ENCODE results near the gene COL28A1.
"Not testable (repeated sequence)": the region's sequence is repeated elsewhere in the genome, so short reads cannot be mapped to it uniquely, and the experiment has no call there.

The COL28A1 gene

DNA sequence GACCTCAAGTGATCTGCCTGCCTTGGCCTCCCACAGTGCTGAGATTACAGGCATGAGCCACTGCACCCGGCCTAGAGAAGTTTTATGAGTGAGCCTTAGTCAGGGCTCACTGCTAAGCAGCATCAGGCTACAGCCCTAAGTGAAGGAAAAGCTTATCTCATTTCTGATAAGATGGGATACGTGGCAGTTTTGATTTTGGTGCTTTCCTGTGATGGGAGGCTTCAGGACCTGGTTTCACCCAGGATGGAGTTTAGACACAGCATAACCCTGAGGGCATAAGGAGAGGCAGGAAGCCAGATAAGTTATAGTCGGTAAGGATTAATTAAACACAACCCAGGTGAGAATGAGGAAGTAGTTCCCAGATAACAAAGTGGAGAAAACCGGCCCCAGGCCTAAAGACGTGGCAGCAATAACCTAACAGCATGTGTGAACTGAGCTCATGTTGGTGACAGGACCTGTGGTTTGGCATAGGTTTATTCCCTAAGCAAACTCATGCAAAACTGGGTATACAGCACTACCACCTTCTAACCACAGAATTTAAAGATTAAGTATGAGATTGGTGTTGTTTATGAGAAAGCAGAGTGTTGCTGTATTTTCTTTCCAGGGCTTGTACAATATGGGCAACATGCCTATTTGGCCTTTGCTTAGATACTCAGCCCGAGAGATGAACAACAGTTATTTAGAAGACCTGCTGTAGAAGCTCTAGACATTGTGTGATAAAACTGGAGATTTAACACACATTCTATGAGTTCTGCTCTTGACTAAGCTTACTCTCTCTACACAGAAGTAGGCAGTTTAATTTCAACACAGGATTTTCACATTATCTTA is 119.4 kb downstream of the COL28A1 start:
- DNase-seq (ENCODE audit: low read depth in 2 of 2) = no peak

DNA sequence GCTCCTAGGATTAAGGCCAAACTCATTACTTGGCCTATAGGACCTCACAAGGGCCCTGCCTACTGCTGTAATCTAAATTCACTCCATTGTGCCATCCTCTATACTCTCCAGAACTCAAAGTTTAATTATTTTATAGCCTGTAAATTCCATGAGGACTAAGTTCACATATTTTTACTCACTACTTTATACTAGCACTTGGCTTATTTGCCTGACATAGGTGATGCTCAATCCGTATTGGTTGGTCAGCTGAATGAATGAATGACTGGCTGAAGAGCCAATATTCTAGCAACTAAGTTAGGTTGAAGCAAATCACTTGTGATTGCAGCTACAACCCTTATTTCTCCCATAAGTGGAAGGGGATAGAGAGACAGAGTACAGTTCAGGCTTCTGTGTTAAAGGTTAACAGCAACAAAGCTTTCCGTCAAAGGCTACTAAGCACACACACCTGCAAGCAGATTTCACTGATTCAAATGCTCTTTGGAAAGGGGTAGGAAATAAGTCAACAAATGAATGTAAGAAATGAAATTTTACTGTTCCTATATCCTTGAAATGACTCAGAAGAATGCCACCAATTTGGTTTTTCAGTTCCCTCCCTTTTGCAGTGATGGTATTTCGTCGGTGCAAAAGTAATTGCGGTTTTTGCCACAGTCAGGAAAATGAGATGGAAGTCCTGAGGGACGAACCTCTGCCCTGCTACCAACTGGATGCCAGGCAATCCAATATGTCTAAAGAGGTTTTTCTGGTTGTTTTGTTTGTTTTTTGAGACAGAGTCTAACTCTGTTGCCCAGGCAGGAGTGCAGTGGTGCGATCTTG is 120.7 kb downstream of the COL28A1 start:
- DNase-seq (ENCODE audit: low read depth in 2 of 2) = no peak

DNA sequence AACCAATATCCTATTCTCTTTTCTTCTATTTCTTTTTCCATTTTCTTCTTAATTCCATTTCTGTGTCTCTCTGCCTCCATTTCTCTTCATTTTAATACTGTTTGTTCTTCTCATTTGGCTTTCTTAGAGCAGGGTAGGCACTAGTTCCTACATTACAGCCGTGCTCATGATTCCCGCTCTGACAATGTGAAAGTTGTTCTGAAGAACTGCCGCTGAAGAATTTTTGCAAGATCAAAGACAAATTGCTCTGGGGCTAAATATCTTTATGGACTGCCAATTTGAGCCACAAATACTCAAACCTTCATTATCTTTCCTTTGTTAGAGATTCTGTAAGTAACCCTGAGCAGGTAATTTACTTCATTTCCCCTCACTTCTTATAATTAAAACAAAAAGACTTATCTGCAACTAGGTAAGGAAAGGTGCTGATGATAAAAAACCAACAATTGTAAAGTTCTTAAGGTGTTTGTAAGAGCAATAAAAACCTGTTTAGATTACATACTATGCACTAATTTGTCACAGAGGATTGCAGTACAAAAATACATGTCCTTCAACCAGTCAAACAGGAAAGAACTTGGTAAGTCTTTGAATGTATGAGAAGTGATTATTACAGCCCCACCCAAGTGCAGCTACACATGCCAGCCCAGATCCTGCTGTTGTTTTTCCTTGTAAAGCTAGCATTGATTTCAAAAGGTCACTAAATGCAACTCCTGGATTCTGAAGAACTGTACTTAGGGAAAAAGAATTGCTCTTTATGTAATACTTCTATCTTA is 127.5 kb downstream of the COL28A1 start:
- no peak for DNase-seq (ENCODE audit: low read depth in 2 of 2)

DNA sequence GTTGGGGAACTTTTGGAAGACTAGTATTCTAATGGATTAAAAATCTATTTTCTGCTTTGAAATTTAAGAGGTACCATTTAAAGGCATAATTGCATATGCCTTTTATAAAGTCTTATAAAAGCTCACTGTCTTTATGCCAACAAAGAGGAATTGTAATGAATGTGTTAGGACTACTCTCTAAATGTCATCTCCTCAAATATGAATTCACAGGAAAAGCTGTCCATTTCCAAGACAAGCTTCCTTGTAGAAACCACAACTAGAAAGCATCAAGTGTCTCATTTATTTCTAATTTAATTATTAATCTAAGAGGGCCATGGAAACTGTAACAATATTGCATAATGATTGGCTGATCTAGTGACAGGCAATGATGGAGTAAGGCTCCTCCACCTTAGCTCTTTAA is 130.2 kb downstream of the COL28A1 start:
- DNase-seq (ENCODE audit: low read depth in 2 of 2) = no peak

DNA sequence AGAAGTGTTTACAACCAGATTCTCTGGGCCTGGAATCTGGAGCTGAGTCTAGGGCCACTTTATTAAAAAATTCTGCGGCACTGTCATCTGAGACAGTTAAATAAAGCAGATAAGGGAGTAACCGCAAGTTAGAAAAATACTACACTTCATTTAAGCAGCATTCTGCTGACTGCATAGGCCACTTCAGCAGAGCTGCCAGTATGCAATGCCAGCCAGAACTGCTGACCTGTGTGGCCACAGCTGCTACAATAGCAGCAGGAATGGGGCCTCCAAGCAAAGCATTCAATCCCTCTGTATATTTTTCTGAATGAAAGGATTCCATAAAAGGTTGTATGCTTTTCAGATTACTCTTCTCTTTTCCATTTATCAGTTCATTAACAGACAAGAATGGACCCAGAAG is 136.0 kb downstream of the COL28A1 start:
- no peak for DNase-seq (ENCODE audit: low read depth in 2 of 2)

DNA sequence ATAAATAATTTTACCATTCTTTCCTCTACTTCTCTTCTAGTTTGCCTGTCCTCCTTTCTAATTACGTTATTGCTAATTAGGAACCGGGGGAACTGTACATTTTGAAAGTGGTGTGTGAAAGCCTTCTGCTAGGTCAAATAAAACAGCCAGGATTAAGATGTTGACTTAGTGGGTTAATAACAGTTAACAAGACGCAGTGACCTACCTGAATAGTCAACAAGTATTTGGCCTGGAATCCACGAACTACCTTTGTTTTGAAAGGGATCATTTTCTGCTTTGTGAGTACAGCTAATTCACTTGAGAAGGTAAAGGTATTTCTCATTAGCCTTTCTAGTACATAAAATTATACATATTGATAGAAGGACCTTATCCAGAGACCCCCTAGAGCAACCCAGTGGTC is 139.9 kb downstream of the COL28A1 start:
- DNase-seq (ENCODE audit: low read depth in 2 of 2) = no peak

DNA sequence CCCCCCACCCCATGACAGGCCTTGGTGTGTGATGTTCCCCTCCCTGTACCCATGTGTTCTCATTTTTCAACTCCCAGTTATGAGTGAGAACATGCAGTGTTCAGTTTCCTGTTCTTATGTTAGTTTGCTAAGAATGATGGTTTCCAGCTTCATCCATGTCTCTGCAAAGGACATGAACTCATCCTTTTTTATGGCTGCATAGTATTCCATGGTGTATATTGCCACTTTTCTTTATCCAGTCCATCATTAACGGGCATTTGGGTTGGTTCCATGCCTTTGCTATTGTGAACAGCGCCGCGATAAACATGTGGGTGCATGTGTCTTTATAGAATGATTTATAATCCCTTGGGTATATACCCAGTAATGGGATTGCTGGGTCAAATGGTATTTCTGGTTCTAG is 147.5 kb downstream of the COL28A1 start:
- DNase-seq (ENCODE audit: low read depth in 2 of 2) = not testable (repeated sequence)

DNA sequence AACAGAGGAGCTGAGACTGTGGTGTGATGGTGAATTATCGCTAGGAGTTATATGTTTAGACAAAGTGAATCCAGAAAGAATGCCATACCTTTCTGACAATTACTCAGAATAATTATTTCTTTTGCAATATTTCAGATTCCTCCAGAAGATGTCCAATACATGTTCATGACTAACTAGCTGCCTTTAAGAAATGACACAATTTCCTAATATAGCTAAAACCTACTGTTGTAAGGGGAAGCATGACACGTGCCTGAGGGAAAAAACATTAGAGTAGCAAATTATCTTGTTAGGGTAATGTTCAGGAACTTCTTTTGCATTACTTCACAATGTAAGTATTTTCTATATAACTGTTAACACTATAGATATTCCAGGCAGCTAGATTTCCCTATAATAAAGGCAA is 150.3 kb downstream of the COL28A1 start:
- no peak for DNase-seq (ENCODE audit: low read depth in 2 of 2)

DNA sequence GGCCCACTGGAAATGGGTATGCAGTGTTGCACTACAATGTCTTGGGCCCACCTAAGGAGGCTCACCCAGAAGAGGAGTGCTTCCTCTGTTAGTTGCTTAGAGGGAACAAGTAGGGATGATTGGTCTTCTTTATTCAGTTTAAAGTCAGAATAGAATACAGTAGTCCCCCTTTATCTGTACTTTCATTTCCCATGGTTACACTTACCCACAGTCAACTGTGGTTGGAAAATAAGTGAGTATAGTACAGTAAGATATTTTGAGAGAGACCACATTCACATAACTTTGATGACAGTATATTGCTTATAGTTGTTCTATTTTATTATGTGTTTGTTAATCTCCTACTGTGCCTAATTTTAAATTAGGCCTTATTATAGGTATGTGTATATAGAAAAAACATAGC is 151.4 kb downstream of the COL28A1 start:
- no peak for DNase-seq (ENCODE audit: low read depth in 2 of 2)

DNA sequence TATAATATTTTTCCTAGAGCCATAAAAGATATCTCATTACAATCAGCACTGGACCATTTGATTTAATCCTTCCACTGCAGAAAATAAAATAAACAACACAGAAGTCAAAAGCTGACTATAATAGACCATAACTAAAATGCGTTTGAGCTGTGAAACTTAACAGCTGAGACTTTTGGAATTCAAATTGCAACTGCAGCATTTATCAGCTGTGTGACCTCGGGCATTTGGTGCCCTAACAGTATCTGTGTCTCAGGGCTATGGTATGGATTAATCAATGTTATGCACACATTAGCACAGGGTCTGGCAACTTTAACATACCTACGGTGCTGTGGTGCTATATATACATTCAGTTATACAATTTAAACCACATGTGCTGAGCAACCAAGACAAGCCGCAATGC is 160.1 kb downstream of the COL28A1 start:
- no peak for DNase-seq (ENCODE audit: low read depth in 2 of 2)

DNA sequence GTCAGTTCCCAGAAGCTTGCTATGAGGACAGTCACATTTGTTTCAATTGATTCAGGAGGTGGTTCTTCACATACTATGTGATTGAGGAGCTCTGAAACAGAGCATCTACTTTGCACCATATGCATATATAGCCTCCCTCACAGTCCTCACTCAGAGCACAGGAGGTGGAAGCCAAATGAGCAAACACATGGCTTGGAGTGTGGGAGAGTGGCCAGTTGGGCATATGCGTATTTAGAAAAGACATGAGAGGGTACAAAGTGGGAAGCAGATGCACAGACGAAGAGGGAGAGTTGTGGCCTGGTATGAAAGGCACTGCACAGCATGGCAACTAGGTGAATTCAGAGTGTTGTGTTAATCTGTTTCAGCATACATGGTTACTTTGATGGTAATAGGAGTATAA is 165.6 kb downstream of the COL28A1 start:
- no peak for DNase-seq (ENCODE audit: low read depth in 2 of 2)

DNA sequence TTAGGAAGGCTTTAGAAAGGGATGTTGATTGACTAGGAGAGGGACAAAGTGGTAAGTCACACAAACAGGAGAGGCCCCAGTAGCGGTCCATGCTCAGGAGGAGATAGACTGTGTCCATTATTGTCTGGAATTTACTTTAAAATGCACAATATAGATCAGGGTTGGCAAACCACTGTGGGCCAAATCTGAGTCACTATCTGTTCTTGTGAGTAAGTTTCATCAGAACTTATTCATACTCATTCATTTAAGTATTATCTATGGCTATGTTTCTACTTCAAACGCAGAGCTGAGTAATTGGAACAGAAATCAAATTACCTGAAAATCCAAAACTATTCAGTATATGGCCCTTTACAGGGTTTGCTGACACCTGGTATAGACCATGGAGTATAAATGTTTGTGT is 166.5 kb downstream of the COL28A1 start:
- no peak for DNase-seq (ENCODE audit: low read depth in 2 of 2)

DNA sequence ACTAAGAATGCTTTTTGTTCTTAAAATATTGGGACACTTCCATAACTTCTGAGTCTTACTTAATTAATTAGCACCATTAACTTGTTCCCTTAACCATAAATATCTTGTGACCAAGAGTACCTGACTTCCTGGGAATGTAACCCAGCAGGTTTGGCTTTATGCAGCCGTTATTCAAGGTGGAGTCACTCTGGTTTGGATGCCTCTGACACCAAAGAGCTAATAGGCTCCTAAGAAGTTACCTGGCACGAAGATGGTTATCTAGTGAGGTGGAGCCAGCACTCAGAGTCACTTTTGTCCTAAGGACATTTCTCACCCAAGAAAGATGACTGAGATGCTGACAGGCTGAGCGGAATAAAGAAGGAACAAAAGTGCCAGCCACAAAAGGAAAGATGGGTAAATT is 181.0 kb downstream of the COL28A1 start:
- DNase-seq (ENCODE audit: low read depth in 2 of 2) = no peak

DNA sequence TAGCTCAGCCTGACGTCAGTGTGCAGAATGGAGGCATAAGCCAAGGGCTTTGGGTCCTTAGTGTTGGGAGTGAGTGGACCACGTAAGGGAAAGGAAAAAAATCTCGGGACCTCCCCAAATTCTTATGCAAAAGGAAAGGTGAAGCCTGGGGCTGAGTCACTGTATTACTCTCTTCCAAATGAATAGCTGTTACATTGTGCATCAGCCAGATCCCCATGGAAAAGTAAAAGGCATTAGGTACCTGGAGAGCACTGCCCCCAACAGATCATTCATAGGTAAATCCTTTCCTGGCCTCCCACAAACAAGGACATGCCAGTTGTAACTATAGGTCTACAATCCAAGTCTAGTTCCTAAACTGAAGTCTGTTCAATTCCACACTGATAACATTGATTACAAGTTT is 182.8 kb downstream of the COL28A1 start:
- no peak for DNase-seq (ENCODE audit: low read depth in 2 of 2)

DNA sequence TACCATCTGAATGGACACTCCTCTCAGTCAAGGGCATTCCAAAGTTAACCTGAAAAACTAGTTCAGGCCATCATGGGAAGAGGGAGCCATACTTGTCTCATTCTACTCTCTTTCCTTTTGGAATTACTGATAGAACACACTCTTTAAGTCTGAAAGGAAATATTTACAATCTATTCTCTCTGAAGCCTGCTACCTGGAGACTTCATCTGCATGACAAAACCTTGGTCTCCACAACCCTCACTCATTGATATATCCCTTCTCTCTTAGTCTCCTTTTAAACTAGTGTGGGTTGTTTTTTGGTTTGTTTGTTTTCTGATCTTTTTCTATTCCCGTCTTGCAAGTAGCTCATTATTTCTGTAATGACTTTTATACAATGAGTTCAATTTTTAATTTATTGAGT is 183.8 kb downstream of the COL28A1 start:
- DNase-seq (ENCODE audit: low read depth in 2 of 2) = no peak

DNA sequence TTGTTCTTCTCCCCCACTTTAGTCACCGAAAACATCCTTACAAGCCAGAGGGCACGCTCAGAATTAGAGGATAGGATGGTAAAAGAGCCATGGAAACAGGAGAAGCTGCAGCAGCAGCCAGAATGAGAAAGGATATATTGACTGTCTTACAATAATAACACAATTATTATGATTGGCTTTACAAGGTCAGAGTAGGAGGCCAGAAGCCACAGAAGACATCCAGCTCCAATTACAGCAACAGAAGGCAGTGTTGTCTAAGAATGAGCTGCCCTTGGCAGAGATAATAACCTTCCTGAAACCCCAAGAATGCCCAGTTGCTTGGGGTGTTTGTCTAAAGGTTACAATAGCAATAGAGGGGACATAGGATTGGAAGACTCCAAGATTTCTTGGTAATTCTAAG is 184.5 kb downstream of the COL28A1 start:
- DNase-seq (ENCODE audit: low read depth in 2 of 2) = no peak

DNA sequence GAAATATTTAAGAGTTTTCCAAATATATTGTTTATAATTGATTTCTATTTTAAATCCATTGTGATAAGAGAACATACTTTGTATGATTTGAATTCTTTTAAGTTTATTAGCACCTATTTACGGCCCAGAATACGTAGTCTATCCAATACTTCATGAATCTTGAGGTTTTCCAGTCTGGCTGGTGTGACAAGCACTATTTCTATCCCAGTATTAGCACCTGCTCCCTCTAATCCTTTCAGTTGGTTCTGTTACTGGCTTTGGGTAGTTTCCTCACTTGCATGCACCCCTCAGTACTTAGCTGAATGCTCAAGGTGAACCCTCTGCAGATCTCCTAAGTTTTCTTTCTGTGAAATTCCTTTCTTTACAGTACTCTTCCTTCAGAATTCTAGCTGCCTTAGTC is 186.5 kb downstream of the COL28A1 start:
- no peak for DNase-seq (ENCODE audit: low read depth in 2 of 2)

DNA sequence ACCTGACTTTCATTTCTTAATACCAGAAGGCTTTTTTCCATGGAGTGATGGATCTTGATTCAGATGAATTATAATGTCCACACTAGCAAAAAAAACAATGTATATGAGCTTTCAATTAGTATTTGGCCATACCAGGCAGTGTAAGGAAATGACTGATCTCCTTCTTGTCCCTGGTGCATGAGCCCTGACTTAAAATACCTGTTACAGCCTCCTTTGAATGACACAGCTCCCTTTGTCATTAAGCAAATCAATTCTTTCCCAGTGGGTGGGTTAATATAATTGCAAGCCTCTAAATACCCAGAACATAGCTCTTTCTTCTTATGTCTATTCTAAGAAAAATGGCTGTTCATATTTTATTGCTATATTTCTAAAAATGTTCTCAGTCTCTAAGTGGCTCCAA is 188.6 kb downstream of the COL28A1 start:
- DNase-seq (ENCODE audit: low read depth in 2 of 2) = no peak

DNA sequence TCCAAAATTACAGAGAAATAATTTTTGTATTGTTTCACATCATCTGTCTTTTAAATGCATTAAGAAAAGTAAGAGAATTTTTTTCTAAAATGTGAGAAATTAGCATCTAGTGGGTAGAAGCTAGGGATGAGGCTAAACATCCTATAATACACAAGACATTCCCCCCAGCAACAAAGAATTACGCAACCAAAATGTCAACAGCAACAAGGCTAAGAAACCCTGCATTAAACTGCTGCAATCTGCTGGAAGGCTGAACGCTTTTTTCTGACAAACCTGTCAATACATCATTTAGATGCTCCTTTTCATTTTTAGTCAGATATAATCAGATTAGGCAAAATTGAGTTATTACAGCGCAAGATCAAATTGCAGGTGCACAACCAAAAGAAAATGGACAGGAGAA is 191.1 kb downstream of the COL28A1 start:
- DNase-seq (ENCODE audit: low read depth in 2 of 2) = no peak

DNA sequence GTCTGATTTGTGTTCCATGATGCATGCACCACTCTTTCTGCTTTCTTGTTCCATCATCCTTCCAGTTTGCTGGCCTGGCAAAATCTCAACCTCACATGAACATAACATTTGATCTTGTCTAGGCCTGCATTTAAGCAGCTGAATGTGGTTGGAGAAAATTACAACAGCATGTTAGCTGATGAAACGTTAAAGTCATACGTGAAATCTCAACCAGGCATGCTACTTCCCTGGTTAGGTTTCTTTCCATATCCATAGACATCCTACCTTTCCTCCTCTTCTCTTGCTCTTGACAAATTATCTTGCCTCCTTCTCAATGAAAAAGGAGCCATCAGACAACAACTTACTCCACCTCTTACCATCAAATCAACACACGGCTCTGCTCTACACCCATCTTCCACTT is 199.8 kb downstream of the COL28A1 start:
- no peak for DNase-seq (ENCODE audit: low read depth in 2 of 2)

DNA sequence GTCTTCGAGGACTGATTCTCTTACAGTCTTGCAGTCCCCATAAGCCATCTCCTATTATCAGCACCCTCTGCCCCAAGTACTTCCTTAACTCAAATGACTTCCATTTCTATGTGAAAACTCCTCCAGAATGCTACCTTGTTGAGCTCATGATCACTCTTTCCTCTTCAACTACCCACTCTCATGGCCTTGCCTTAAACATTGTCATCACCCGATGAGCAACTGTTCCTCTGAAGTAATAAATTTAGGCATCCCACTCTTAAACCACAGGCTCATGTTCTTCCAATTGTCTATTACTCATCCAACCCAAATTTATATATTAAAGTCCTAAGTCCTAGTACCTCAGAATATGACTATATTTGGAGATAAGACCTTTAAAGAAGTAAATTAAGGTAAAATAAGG is 200.5 kb downstream of the COL28A1 start:
- DNase-seq (ENCODE audit: low read depth in 2 of 2) = no peak

DNA sequence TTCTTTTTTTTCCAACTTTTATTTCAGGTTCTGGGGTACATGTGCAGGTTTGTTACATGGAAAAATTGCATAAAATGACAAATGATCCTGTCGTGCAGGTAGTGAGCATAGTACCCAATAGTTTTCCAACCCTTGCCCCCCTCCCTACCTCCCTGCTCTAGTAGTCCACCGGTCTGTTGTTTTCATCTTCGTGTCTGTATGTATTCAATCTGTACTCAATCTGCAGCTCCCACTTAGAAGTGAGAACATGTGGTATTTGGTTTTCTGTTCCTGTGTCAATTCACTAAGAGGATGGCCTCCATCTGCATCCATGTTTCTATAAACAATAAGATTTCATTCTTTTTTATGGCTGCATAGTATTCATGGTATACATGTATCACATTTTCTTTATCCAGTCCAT is 202.1 kb downstream of the COL28A1 start:
- no peak for DNase-seq (ENCODE audit: low read depth in 2 of 2)

DNA sequence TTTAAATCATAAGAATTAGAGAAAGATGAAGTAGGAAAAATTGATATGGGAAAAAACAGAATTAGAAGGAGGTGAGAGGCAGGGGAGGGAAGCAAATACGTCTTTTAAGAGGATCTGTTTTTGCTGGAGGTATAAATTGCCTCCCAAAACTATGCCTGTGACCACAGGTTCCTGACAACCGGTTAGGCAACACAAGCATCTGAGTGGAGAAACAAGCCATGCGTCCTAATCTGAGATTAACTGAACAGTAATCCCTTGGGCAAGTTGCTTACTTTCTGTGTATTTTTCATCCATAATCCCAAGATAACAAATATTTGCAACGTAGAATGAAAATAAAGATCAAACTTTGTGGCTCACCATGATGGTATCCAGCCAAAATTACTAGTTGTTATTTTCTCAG is 204.2 kb downstream of the COL28A1 start:
- no peak for DNase-seq (ENCODE audit: low read depth in 2 of 2)
